ENCODE results near the gene OR5M3. TPM values are rescaled to one million over a fixed set of nuclear protein-coding genes. Genes with fewer than 3 reads are reported as not detected.

The OR5M3 gene
- polyA plus RNA-seq, 3 donors = not detected

DNA sequence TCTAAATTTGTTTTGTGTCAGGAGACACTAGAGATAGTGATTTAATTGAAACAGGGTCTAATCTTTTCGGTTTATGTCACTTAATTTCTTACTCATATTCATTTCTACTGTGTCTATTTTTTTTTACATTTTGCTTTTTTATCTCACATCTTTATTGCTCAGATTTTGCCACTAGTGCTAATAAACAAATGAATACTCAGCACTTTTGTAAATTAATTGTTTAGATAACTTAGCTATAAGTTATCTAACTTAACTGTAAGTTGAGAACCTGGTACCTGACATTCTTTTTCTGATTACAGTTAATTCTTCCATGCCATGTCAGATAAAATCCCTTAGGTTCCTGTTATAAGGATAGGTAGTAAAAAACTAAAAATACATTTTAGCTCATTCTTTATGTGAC is 40.1 kb upstream of the OR5M3 start:
- Histone ChIP-seq H3K36me3 (replicated peaks in 1 of 2; ENCODE audit: control insufficient read depth in 1 of 2, insufficient read depth in 2 of 2, low read length in 2 of 2) (no peaks in the 10 kb centered on the region), H2AFZ (ENCODE audit: insufficient read depth, low read depth, low read length, poor library complexity, severe bottlenecking) (no peak overlapping the region), H3K4me1 (ENCODE audit: control insufficient read depth in 1 of 2, insufficient read depth in 2 of 2, low read length in 2 of 2) (no peaks in the 10 kb centered on the region), H3K9me3 (replicated peaks in 1 of 2; ENCODE audit: control insufficient read depth in 1 of 2, insufficient read depth in 1 of 2, low read length in 2 of 2) (peaks cover 0 to 7% of the 10 kb centered on the region in 2 donors), H3K27me3 (ENCODE audit: control insufficient read depth in 2 of 2, insufficient read depth in 2 of 2, low read length in 2 of 2) (no peaks in the 10 kb centered on the region), H3K9ac (ENCODE audit: insufficient read depth, low read length, poor library complexity, severe bottlenecking) (no peak overlapping the region), H3K4me2 (replicated peaks; ENCODE audit: extremely low read depth, low read length, poor library complexity, severe bottlenecking) (no peak overlapping the region), H3K4me3 (replicated peaks in 1 of 3; ENCODE audit: low read depth in 2 of 3, low read length in 3 of 3) (no peak overlapping the region), H3K27ac (ENCODE audit: low read depth in 1 of 2, low read length in 2 of 2) (no peak overlapping the region), H3K79me2 (ENCODE audit: insufficient read depth, low read length) (no peaks in the 10 kb centered on the region), H4K20me1 (ENCODE audit: insufficient read depth, low read length) (no peaks in the 10 kb centered on the region)
- DNase-seq = no peak
- H3K4me1 Mint-ChIP-seq = no peaks in the 10 kb centered on the region
- no peak overlapping the region for H3K27ac Mint-ChIP-seq
- no peak overlapping the region for H3K4me3 Mint-ChIP-seq
- intact Hi-C loops (cut with micrococcal nuclease) = no loop called here
- H3K27me3 Mint-ChIP-seq (ENCODE audit: low read depth in 3 of 3) = no peaks in the 10 kb centered on the region
- no peaks in the 10 kb centered on the region for H3K36me3 Mint-ChIP-seq
- WGBS (ENCODE audit: insufficient coverage) = no CpG with 5 or more reads among the region's 1 CpG
- peaks cover 0 to 3% (median 2%) of the 10 kb centered on the region in 7 donors for H3K9me3 Mint-ChIP-seq
- TF ChIP-seq, protein P1, sequence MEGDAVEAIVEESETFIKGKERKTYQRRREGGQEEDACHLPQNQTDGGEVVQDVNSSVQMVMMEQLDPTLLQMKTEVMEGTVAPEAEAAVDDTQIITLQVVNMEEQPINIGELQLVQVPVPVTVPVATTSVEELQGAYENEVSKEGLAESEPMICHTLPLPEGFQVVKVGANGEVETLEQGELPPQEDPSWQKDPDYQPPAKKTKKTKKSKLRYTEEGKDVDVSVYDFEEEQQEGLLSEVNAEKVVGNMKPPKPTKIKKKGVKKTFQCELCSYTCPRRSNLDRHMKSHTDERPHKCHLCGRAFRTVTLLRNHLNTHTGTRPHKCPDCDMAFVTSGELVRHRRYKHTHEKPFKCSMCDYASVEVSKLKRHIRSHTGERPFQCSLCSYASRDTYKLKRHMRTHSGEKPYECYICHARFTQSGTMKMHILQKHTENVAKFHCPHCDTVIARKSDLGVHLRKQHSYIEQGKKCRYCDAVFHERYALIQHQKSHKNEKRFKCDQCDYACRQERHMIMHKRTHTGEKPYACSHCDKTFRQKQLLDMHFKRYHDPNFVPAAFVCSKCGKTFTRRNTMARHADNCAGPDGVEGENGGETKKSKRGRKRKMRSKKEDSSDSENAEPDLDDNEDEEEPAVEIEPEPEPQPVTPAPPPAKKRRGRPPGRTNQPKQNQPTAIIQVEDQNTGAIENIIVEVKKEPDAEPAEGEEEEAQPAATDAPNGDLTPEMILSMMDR (IDR thresholded peaks at IDR 0.05) = no peak

DNA sequence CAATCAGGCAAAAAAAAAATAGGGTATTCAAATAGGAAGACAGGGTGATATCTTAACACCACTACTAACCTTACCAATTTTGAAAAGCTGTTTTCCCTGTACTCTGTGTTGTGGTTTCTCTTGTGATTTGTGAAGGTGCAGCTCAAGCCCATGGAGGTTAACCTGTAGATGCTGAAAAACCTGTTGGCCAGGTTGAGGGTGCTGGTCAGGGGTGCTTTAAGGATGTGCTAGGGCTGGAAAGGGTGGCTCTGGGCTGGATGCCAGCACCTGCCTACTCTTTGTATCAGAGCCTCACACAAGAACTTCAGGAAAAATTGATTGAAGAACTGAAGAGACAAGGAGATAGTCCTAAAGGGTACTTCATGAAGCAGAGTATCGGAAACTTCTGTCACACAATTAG is 36.3 kb upstream of the OR5M3 start:
- Mint-ChIP-seq H3K27ac (no peak overlapping the region), H3K4me1 (no peaks in the 10 kb centered on the region), H3K9me3 (peaks cover 1 to 6% (median 2%) of the 10 kb centered on the region in 7 donors), H3K27me3 (ENCODE audit: low read depth in 3 of 3) (no peaks in the 10 kb centered on the region), H3K36me3 (no peaks in the 10 kb centered on the region), H3K4me3 (no peak overlapping the region)
- no peaks in the 10 kb centered on the region for H3K4me1 ChIP-seq (ENCODE audit: control insufficient read depth in 1 of 2, insufficient read depth in 2 of 2, low read length in 2 of 2)
- H3K27ac ChIP-seq (ENCODE audit: low read depth in 1 of 2, low read length in 2 of 2) = no peak overlapping the region
- H3K36me3 ChIP-seq (replicated peaks in 1 of 2; ENCODE audit: control insufficient read depth in 1 of 2, insufficient read depth in 2 of 2, low read length in 2 of 2) = no peaks in the 10 kb centered on the region
- H2AFZ ChIP-seq (ENCODE audit: insufficient read depth, low read depth, low read length, poor library complexity, severe bottlenecking) = no peak overlapping the region
- H3K79me2 ChIP-seq (ENCODE audit: insufficient read depth, low read length) = no peaks in the 10 kb centered on the region
- H3K4me3 ChIP-seq (replicated peaks in 1 of 3; ENCODE audit: low read depth in 2 of 3, low read length in 3 of 3) = no peak overlapping the region
- H4K20me1 ChIP-seq (ENCODE audit: insufficient read depth, low read length) = no peaks in the 10 kb centered on the region
- WGBS (ENCODE audit: insufficient coverage) = no CpG with 5 or more reads among the region's 1 CpG
- H3K9ac ChIP-seq (ENCODE audit: insufficient read depth, low read length, poor library complexity, severe bottlenecking) = no peak overlapping the region
- peaks cover 0 to 7% of the 10 kb centered on the region in 2 donors for H3K9me3 ChIP-seq (replicated peaks in 1 of 2; ENCODE audit: control insufficient read depth in 1 of 2, insufficient read depth in 1 of 2, low read length in 2 of 2)
- intact Hi-C loops (cut with micrococcal nuclease) = no loop called here
- H3K27me3 ChIP-seq (ENCODE audit: control insufficient read depth in 2 of 2, insufficient read depth in 2 of 2, low read length in 2 of 2) = no peaks in the 10 kb centered on the region
- no peak for DNase-seq
- no peak overlapping the region for H3K4me2 ChIP-seq (replicated peaks; ENCODE audit: extremely low read depth, low read length, poor library complexity, severe bottlenecking)
- TF ChIP-seq, protein P1 (IDR thresholded peaks at IDR 0.05) = no peak
